ENCODE measurements around the gene GTF2I. TPM values are rescaled to one million over a fixed set of nuclear protein-coding genes. Genes with fewer than 3 reads are reported as not detected.

GTF2I gene
- total RNA-seq, 1 donor from 2014 or later: 247 TPM

- no peak for DNase-seq (ENCODE audit: extremely low spot score, unreplicated experiment)
- peaks cover 3% of the 10 kb centered on the region for H3K4me1 Mint-ChIP-seq (ENCODE audit: unreplicated experiment)
- H3K27ac Mint-ChIP-seq (ENCODE audit: unreplicated experiment): no peak overlapping the region
- no peaks in the 10 kb centered on the region for H3K27me3 Mint-ChIP-seq (ENCODE audit: unreplicated experiment)
- no peaks in the 10 kb centered on the region for H3K36me3 Mint-ChIP-seq (ENCODE audit: unreplicated experiment)
- no peak overlapping the region for H3K4me3 Mint-ChIP-seq (ENCODE audit: unreplicated experiment)
- TF ChIP-seq CTCF (IDR thresholded peaks at IDR 0.05): no peak
- H3K9me3 Mint-ChIP-seq (ENCODE audit: unreplicated experiment): no peaks in the 10 kb centered on the region
These were observed 38.2 kb upstream of the GTF2I start for GRCh38 chr7:74619235-74619860.

- Mint-ChIP-seq H3K4me1 (ENCODE audit: unreplicated experiment) (peaks cover 5% of the 10 kb centered on the region), H3K4me3 (ENCODE audit: unreplicated experiment) (no peak overlapping the region), H3K36me3 (ENCODE audit: unreplicated experiment) (no peaks in the 10 kb centered on the region), H3K9me3 (ENCODE audit: unreplicated experiment) (no peaks in the 10 kb centered on the region), H3K27me3 (ENCODE audit: unreplicated experiment) (no peaks in the 10 kb centered on the region), H3K27ac (ENCODE audit: unreplicated experiment) (no peak overlapping the region)
- DNase-seq (ENCODE audit: extremely low spot score, unreplicated experiment): no peak
- TF ChIP-seq CTCF (IDR thresholded peaks at IDR 0.05): no peak
These were observed 35.2 kb upstream of the GTF2I start for GRCh38 chr7:74622228-74622749.

- H3K27me3 Mint-ChIP-seq (ENCODE audit: unreplicated experiment): no peaks in the 10 kb centered on the region
- H3K4me1 Mint-ChIP-seq (ENCODE audit: unreplicated experiment): peaks cover 10% of the 10 kb centered on the region
- H3K27ac Mint-ChIP-seq (ENCODE audit: unreplicated experiment): no peak overlapping the region
- H3K9me3 Mint-ChIP-seq (ENCODE audit: unreplicated experiment): no peaks in the 10 kb centered on the region
- no peak overlapping the region for H3K4me3 Mint-ChIP-seq (ENCODE audit: unreplicated experiment)
- H3K36me3 Mint-ChIP-seq (ENCODE audit: unreplicated experiment): no peaks in the 10 kb centered on the region
- TF ChIP-seq CTCF (IDR thresholded peaks at IDR 0.05): no peak
- no peak for DNase-seq (ENCODE audit: extremely low spot score, unreplicated experiment)
These were observed 34.4 kb upstream of the GTF2I start for GRCh38 chr7:74623135-74623534.

GRCh38 chr7:74625446-74625845 lies 32.1 kb upstream of the GTF2I start:
- no peak overlapping the region for H3K27ac Mint-ChIP-seq (ENCODE audit: unreplicated experiment)

More at GRCh38 chr7:74625446-74625845, 32.1 kb upstream of the GTF2I start:
- peaks cover 17% of the 10 kb centered on the region for H3K4me1 Mint-ChIP-seq (ENCODE audit: unreplicated experiment)
- no peaks in the 10 kb centered on the region for H3K27me3 Mint-ChIP-seq (ENCODE audit: unreplicated experiment)
- no peak overlapping the region for H3K4me3 Mint-ChIP-seq (ENCODE audit: unreplicated experiment)
- no peaks in the 10 kb centered on the region for H3K9me3 Mint-ChIP-seq (ENCODE audit: unreplicated experiment)
- H3K36me3 Mint-ChIP-seq (ENCODE audit: unreplicated experiment): no peaks in the 10 kb centered on the region
- DNase-seq (ENCODE audit: extremely low spot score, unreplicated experiment): no peak
- TF ChIP-seq CTCF (IDR thresholded peaks at IDR 0.05): peak; percentile 53

Data from osteocyte (in vitro differentiated cells).